ES-I3 (cell line): Measurements from ENCODE around the gene MID1IP1.

Experiments
- H3K36me3 ChIP-seq: 2 replicates; pipeline ENCODE4 v1.6.1; 2013; ENCODE audit warnings: mild to moderate bottlenecking, low read length, control low read depth, moderate library complexity; ENCODE audit not compliant: insufficient read depth
- H3K4me1 ChIP-seq: 2 replicates; pipeline ENCODE4 v1.6.1; 2013; ENCODE audit warnings: mild to moderate bottlenecking, control low read depth, low read length; ENCODE audit not compliant: insufficient read depth
- H3K9ac ChIP-seq: 2 replicates; pipeline ENCODE4 v1.6.1; 2013; ENCODE audit warnings: low read depth, mild to moderate bottlenecking, low read length, moderate library complexity
- H3K9me3 ChIP-seq: 2 replicates; pipeline ENCODE4 v1.6.1; 2013; ENCODE audit warnings: mild to moderate bottlenecking, low read length, moderate library complexity; ENCODE audit not compliant: control insufficient read depth, insufficient read depth

Gene MID1IP1

GRCh38 chrX:38804682-38805431 lies 3.6 kb downstream of the MID1IP1 start:
- Histone ChIP-seq H3K4me1 (peaks cover 29% of the 10 kb centered on the region), H3K9me3 (no peaks in the 10 kb centered on the region), H3K9ac (peak overlapping the region; percentile 90), H3K36me3 (peaks cover 4% of the 10 kb centered on the region; the same call in 1 of the 2 replicates)

GRCh38 chrX:38805432-38806389 lies 4.5 kb downstream of the MID1IP1 start:
- no peaks in the 10 kb centered on the region for H3K9me3 ChIP-seq
- H3K9ac ChIP-seq, result peak overlapping the region; percentile 90
- H3K36me3 ChIP-seq, result peaks cover 4% of the 10 kb centered on the region; the same call in 1 of the 2 replicates
- peaks cover 32% of the 10 kb centered on the region for H3K4me1 ChIP-seq

GRCh38 chrX:38806875-38807621 lies 5.8 kb downstream of the MID1IP1 start:
- H3K36me3 ChIP-seq, result peaks cover 4% of the 10 kb centered on the region; the same call in 1 of the 2 replicates
- peak overlapping the region; percentile 90 for H3K9ac ChIP-seq
- H3K4me1 ChIP-seq, result peaks cover 32% of the 10 kb centered on the region
- H3K9me3 ChIP-seq, result no peaks in the 10 kb centered on the region

GRCh38 chrX:38807873-38808272 lies 6.6 kb downstream of the MID1IP1 start:
- Histone ChIP-seq H3K9me3 (no peaks in the 10 kb centered on the region), H3K4me1 (peaks cover 32% of the 10 kb centered on the region), H3K9ac (no peak overlapping the region; the same call in 1 of the 2 replicates), H3K36me3 (peaks cover 4% of the 10 kb centered on the region; the same call in 1 of the 2 replicates)

- Histone ChIP-seq H3K36me3 (no peaks in the 10 kb centered on the region), H3K4me1 (peaks cover 36% of the 10 kb centered on the region)
These were observed 10.4 kb downstream of the MID1IP1 start for GRCh38 chrX:38811515-38812243.

GRCh38 chrX:38816155-38816554 lies 14.9 kb downstream of the MID1IP1 start:
- no peak overlapping the region for H3K9ac ChIP-seq
- H3K4me1 ChIP-seq, result peaks cover 17% of the 10 kb centered on the region
- no peaks in the 10 kb centered on the region for H3K36me3 ChIP-seq
- H3K9me3 ChIP-seq, result no peaks in the 10 kb centered on the region

More at GRCh38 chrX:38811515-38812243, 10.4 kb downstream of the MID1IP1 start:
- H3K9me3 ChIP-seq, result no peaks in the 10 kb centered on the region
- no peak overlapping the region for H3K9ac ChIP-seq

- Histone ChIP-seq H3K9me3 (no peaks in the 10 kb centered on the region), H3K4me1 (peaks cover 17% of the 10 kb centered on the region), H3K9ac (no peak overlapping the region), H3K36me3 (no peaks in the 10 kb centered on the region)
These were observed 15.9 kb downstream of the MID1IP1 start for GRCh38 chrX:38817004-38817703.

GRCh38 chrX:38819163-38819562 lies 17.9 kb downstream of the MID1IP1 start:
- Histone ChIP-seq H3K9ac (no peak overlapping the region), H3K9me3 (no peaks in the 10 kb centered on the region), H3K36me3 (no peaks in the 10 kb centered on the region), H3K4me1 (peaks cover 17% of the 10 kb centered on the region)

- peaks cover 17% of the 10 kb centered on the region for H3K4me1 ChIP-seq
- no peak overlapping the region for H3K9ac ChIP-seq
- no peaks in the 10 kb centered on the region for H3K36me3 ChIP-seq
- no peaks in the 10 kb centered on the region for H3K9me3 ChIP-seq
These were observed 18.4 kb downstream of the MID1IP1 start for GRCh38 chrX:38819709-38820108.

- Histone ChIP-seq H3K36me3 (no peaks in the 10 kb centered on the region), H3K9me3 (no peaks in the 10 kb centered on the region), H3K4me1 (peaks cover 17% of the 10 kb centered on the region), H3K9ac (no peak overlapping the region)
These were observed 19.5 kb downstream of the MID1IP1 start for GRCh38 chrX:38820751-38821150.

- H3K9ac ChIP-seq, result no peak overlapping the region
- H3K4me1 ChIP-seq, result no peaks in the 10 kb centered on the region
- H3K9me3 ChIP-seq, result no peaks in the 10 kb centered on the region
- H3K36me3 ChIP-seq, result no peaks in the 10 kb centered on the region
These were observed 22.9 kb downstream of the MID1IP1 start for GRCh38 chrX:38824176-38824575.

GRCh38 chrX:38831949-38832348 lies 30.7 kb downstream of the MID1IP1 start:
- no peak overlapping the region for H3K9ac ChIP-seq
- no peaks in the 10 kb centered on the region for H3K9me3 ChIP-seq
- H3K36me3 ChIP-seq, result no peaks in the 10 kb centered on the region
- H3K4me1 ChIP-seq, result no peaks in the 10 kb centered on the region

GRCh38 chrX:38837389-38837788 lies 36.1 kb downstream of the MID1IP1 start:
- H3K4me1 ChIP-seq, result no peaks in the 10 kb centered on the region
- no peaks in the 10 kb centered on the region for H3K9me3 ChIP-seq
- no peak overlapping the region for H3K9ac ChIP-seq
- no peaks in the 10 kb centered on the region for H3K36me3 ChIP-seq
